Heart left ventricle (tissue), 13 donors: Measurements from ENCODE around the gene PIK3CA.

ENCODE experiments used
- POLR2A ChIP-seq, 2 donors: fragments of 450-650 bp; IDR thresholded peaks; one replicate each; pipeline ENCODE4 v1.6.1; 2017; ENCODE audit warnings: antibody characterized with exemption in 2 of 2, mild to moderate bottlenecking in 2 of 2, moderate library complexity in 2 of 2
- TF ChIP-seq, protein P1 (sequence below), 12 donors: fragments of 200-600 bp; sonication (generic) in 4 of 12; IDR thresholded peaks; one replicate each; pipeline versions ENCODE4 v1.5.0 to v1.8.0; 2018 to 2022; ENCODE audit warnings: antibody characterized with exemption in 12 of 12, mild to moderate bottlenecking in 5 of 12
- donor health status: ischemic (EF 13 %, LVEDD 7.1; RV severe dilation, severe dysfunction).
- donor health status: DM: no; HTN: yes; CAD: no.
- donor health status: DM: no; HTN: no; CAD: no.
- donor health status: ischemic (EF 25% LVEDD 6.9; RV normal size, moderate dysfunction).
- donor health status: ischemic (EF 25% LVEDD 5.7; RV mildly dilated, moderate dysfunction).
- donor health status: ischemic (EF 35%, LVEDD 5.7; RV mildly dilated, moderate dysfunction).
- donor health status: nonischemic (EF 11% LVEDD 7.7; RV severe dilation, severe dysfunction).
- donor health status: DM: yes; HTN: yes; CAD: no.
- donor health status: PGD.
- donor health status: ischemic (EF 29% LVEDD 5.4; RV normal size, mild dysfunction).
- donor health status: nonischemic (EF 23%, LVEDD 6.1; RV moderate dilation, normal function).

DNA sequence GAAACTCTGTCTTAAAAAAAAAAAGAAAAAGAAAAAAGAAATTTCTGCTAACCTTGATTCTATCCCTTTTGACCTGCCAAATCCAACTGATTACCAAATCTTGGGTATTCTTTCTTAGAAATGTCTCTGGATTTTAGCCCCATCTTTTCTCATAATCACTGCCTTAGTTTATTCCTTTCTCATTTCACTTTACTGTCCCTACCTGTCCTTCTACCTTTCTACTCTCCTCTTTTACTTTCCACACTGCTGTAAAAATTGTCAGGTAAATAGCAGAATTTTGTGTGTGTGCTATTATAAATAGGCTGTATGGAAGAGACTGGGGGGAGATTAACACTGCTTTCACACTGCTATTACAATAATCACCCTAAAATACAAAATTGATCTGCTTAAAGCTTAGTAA, 16.7 kb downstream of the PIK3CA start:
- TF ChIP-seq, protein P1, sequence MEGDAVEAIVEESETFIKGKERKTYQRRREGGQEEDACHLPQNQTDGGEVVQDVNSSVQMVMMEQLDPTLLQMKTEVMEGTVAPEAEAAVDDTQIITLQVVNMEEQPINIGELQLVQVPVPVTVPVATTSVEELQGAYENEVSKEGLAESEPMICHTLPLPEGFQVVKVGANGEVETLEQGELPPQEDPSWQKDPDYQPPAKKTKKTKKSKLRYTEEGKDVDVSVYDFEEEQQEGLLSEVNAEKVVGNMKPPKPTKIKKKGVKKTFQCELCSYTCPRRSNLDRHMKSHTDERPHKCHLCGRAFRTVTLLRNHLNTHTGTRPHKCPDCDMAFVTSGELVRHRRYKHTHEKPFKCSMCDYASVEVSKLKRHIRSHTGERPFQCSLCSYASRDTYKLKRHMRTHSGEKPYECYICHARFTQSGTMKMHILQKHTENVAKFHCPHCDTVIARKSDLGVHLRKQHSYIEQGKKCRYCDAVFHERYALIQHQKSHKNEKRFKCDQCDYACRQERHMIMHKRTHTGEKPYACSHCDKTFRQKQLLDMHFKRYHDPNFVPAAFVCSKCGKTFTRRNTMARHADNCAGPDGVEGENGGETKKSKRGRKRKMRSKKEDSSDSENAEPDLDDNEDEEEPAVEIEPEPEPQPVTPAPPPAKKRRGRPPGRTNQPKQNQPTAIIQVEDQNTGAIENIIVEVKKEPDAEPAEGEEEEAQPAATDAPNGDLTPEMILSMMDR (IDR thresholded peaks at IDR 0.05) = no peak
- no peak for TF ChIP-seq POLR2A (IDR thresholded peaks at IDR 0.05)
